ENCODE data around the gene OR52B6.

GRCh38 chr11:5593146-5593545, 12.5 kb downstream of the OR52B6 start:
- TF ChIP-seq CTCF (IDR thresholded peaks at IDR 0.05) (no peak), POLR2A (IDR thresholded peaks at IDR 0.05) (no peak), POLR2AphosphoS5 (IDR thresholded peaks at IDR 0.05) (no peak)

Data from breast epithelium (tissue), 3 donors.